HCT116 (cell line): ENCODE measurements around the gene GNLY.

Source experiments
- CEBPB ChIP-seq: IDR thresholded peaks from 2 replicates; pipeline ENCODE4 v1.6.1; 2012; ENCODE audit warnings: low read depth
- CTCF ChIP-seq, 3 experiments: fragments of 200-600 bp in 1 of 3; sonication (generic) in 1 of 3; IDR thresholded peaks in 2 of 3; conservative IDR thresholded peaks in 1 of 3; 2 replicates each; pipeline ENCODE4 v1.5.1; 2012 to 2017; ENCODE audit warnings: low read depth in 2 of 3, low read length in 2 of 3, antibody characterized with exemption in 1 of 3, borderline replicate concordance in 1 of 3, control low read depth in 1 of 3, mild to moderate bottlenecking in 1 of 3, mixed read lengths in 1 of 3, mixed run types in 1 of 3, moderate library complexity in 1 of 3; ENCODE audit not compliant: insufficient read depth in 1 of 3
- EGR1 ChIP-seq: IDR thresholded peaks from 2 replicates; pipeline ENCODE4 v1.6.1; 2012; ENCODE audit warnings: low read depth
- ELF1 ChIP-seq: IDR thresholded peaks from 2 replicates; pipeline ENCODE4 v1.6.1; 2012; ENCODE audit warnings: low read depth, borderline replicate concordance
- EZH2 ChIP-seq: fragments of 200-600 bp; sonication (generic); IDR thresholded peaks from 2 replicates; pipeline ENCODE4 v1.6.1; 2017; ENCODE audit warnings: antibody characterized with exemption, mixed run types
- POLR2A ChIP-seq: IDR thresholded peaks from 2 replicates; pipeline ENCODE4 v1.7.0; 2011; ENCODE audit warnings: borderline replicate concordance; ENCODE audit not compliant: insufficient read depth, insufficient read length; ENCODE audit errors: extremely low read depth
- POLR2AphosphoS5 ChIP-seq: IDR thresholded peaks from 2 replicates; pipeline ENCODE4 v1.6.1; 2011; ENCODE audit warnings: mild to moderate bottlenecking, low read depth, low read length, moderate library complexity
- REST ChIP-seq: IDR thresholded peaks from 2 replicates; pipeline ENCODE4 v1.6.1; 2012; ENCODE audit warnings: low read depth
- SP1 ChIP-seq: IDR thresholded peaks from 2 replicates; pipeline ENCODE4 v1.6.1; 2012; ENCODE audit warnings: low read depth
- ZBTB33 ChIP-seq: IDR thresholded peaks from 2 replicates; pipeline ENCODE4 v1.6.1; 2011; ENCODE audit warnings: mild to moderate bottlenecking, low read length, moderate library complexity; ENCODE audit not compliant: insufficient replicate concordance; ENCODE audit errors: extremely low read depth
- ZFX ChIP-seq: fragments of 450-650 bp; IDR thresholded peaks from 2 replicates; pipeline ENCODE4 v1.6.1; 2017

- TF ChIP-seq CTCF (IDR thresholded peaks at IDR 0.05 in 2 of 3, conservative IDR thresholded peaks at IDR 0.05 in 1 of 3; ENCODE audit: borderline replicate concordance in 1 of 3, insufficient read depth in 1 of 3, low read depth in 2 of 3, low read length in 2 of 3) (no peak), ELF1 (no peak), POLR2A (no peak), EGR1 (no peak), ZBTB33 (no peak), ZFX (no peak), EZH2 (no peak), CEBPB (no peak), POLR2AphosphoS5 (no peak), REST (no peak), SP1 (no peak)
Observed at GRCh38 chr2:85661139-85661858, 32.9 kb upstream of the GNLY start.
